K562 (cell line): ENCODE measurements around the gene ZMYND19. TPM values are rescaled to one million over a fixed set of nuclear protein-coding genes. Genes with fewer than 3 reads are reported as not detected.

ENCODE experiments used
- ATAC-seq: fragments of 200-7000 bp; cut with Tn5 transposase; 3 replicates; pipeline ENCODE4 v1.9.1; 2020; ENCODE audit warnings: moderate library complexity
- BruUV-seq: library from RNA; stranded (reverse); fragments of 400-500 nt; replicated peaks from 2 replicates; lab custom pipeline; 2021; lab: Mats Ljungman, UMichigan
- CTCF ChIA-PET: fragments of 300-600 bp; formaldehyde crosslinking; extraction: SDS; loops from one replicate; lab custom pipeline; 2021; ENCODE audit warnings: low intra/inter-chr PET ratio; lab: Yijun Ruan, JAX
- POLR2A ChIA-PET: fragments of 300-600, 350-650 bp; sonication (Branson Sonifier 250); formaldehyde crosslinking; extraction: SDS; loops from one replicate; lab custom pipeline; 2021; ENCODE audit warnings: antibody characterized with exemption, inconsistent platforms; lab: Yijun Ruan, JAX
- DNase-seq, 4 experiments: peaks; one replicate each; pipeline versions ENCODE4 v3.0.0 to v3.0.0-alpha.2; 2011 to 2018; ENCODE audit warnings: low spot score in 3 of 4, mixed read lengths in 3 of 4; ENCODE audit errors: extremely low read depth in 1 of 4
- FAIRE-seq: peaks from 2 replicates; lab custom pipeline; 2011; peaks lifted over from hg19 to GRCh38; lab: Jason Lieb, UNC
- H2AFZ ChIP-seq: 2 replicates; pipeline ENCODE4 v1.6.0; 2011; ENCODE audit warnings: low read depth, low read length, control low read depth, inconsistent platforms
- H3K27ac ChIP-seq: fragments of 200-600 bp; 3 replicates; pipeline ENCODE4 v1.8.0; 2011; ENCODE audit warnings: low read depth, mild to moderate bottlenecking, control low read depth, inconsistent platforms, low read length, moderate library complexity, mixed read lengths; ENCODE audit errors: extremely low read depth
- H3K27me3 ChIP-seq, 2 experiments: fragments of 300-600 bp in 1 of 2; 2 replicates in 1 of 2; 3 replicates in 1 of 2; pipeline versions ENCODE4 v1.6.0 to v1.8.0; 2011; ENCODE audit warnings: inconsistent platforms in 2 of 2, low read length in 2 of 2, mild to moderate bottlenecking in 1 of 2, mixed read lengths in 1 of 2, moderate library complexity in 1 of 2; ENCODE audit not compliant: control insufficient read depth in 2 of 2, insufficient read depth in 2 of 2
- H3K36me3 ChIP-seq: fragments of 300-600 bp; 3 replicates; pipeline ENCODE4 v1.8.0; 2011; ENCODE audit warnings: mild to moderate bottlenecking, low read length, inconsistent platforms; ENCODE audit not compliant: control insufficient read depth, insufficient read depth
- H3K4me1 ChIP-seq, 2 experiments: fragments of 200-600 bp in 1 of 2; replicated peaks in 1 of 2; 2 replicates in 1 of 2; 3 replicates in 1 of 2; pipeline versions ENCODE4 v1.5.1 to v1.8.0; 2011; ENCODE audit warnings: inconsistent platforms in 2 of 2, low read length in 2 of 2, mild to moderate bottlenecking in 1 of 2, mixed read lengths in 1 of 2, moderate library complexity in 1 of 2; ENCODE audit not compliant: control insufficient read depth in 2 of 2, insufficient read depth in 2 of 2
- H3K4me2 ChIP-seq: 2 replicates; pipeline ENCODE4 v1.6.1; 2011; ENCODE audit warnings: low read length, control low read depth, inconsistent platforms, mixed read lengths; ENCODE audit not compliant: insufficient read depth
- H3K4me3 ChIP-seq: fragments of 200-600 bp; sonication (generic), shearing (Covaris generic); 2 replicates; pipeline ENCODE4 v1.5.1; 2016; ENCODE audit warnings: control low read depth, inconsistent platforms
- H3K79me2 ChIP-seq: fragments of 200-600 bp; 3 replicates; pipeline ENCODE4 v1.8.0; 2011; ENCODE audit warnings: low read length, inconsistent platforms; ENCODE audit not compliant: control insufficient read depth, insufficient read depth
- H3K9ac ChIP-seq, 2 experiments: 2 replicates each; pipeline versions ENCODE4 v1.6.0 to v1.6.1; 2011; ENCODE audit warnings: low read depth in 2 of 2, low read length in 2 of 2, control low read depth in 1 of 2, inconsistent platforms in 1 of 2, mild to moderate bottlenecking in 1 of 2, mixed read lengths in 1 of 2; ENCODE audit not compliant: insufficient read depth in 1 of 2
- H3K9me1 ChIP-seq: one replicate; pipeline ENCODE4 v1.6.0; 2011; ENCODE audit warnings: inconsistent platforms, mild to moderate bottlenecking, low read length, moderate library complexity; ENCODE audit not compliant: control insufficient read depth, insufficient read depth
- H3K9me3 ChIP-seq: replicated peaks from 2 replicates; pipeline ENCODE4 v1.5.1; 2011; ENCODE audit warnings: low read depth, low read length, inconsistent platforms; ENCODE audit not compliant: control insufficient read depth, insufficient read depth
- H4K20me1 ChIP-seq: replicated peaks from 2 replicates; pipeline ENCODE4 v1.6.1; 2011; ENCODE audit warnings: low read length, inconsistent platforms, mixed read lengths; ENCODE audit not compliant: control insufficient read depth, insufficient read depth
- CEBPB ChIP-seq: fragments of 450-650 bp; IDR thresholded peaks from 2 replicates; pipeline ENCODE4 v1.6.1; 2016; ENCODE audit warnings: missing genetic modification characterization, missing compliant biosample characterization
- CREB3 ChIP-seq: fragments of 450-650 bp; conservative IDR thresholded peaks from 2 replicates; pipeline ENCODE4 v1.6.1; 2016; ENCODE audit warnings: missing genetic modification characterization, low read depth, mild to moderate bottlenecking, missing compliant biosample characterization, moderate library complexity
- GABPA ChIP-seq: fragments of 200-800 bp; sonication (Bioruptor generic); conservative IDR thresholded peaks from 2 replicates; pipeline ENCODE4 v1.6.1; 2016; ENCODE audit warnings: low read depth, missing genetic modification characterization, missing compliant biosample characterization
- IFI16 ChIP-seq: fragments of 250-450 bp; sonication (Bioruptor Pico); IDR thresholded peaks from 2 replicates; pipeline ENCODE4 v2.1.2; 2022; ENCODE audit warnings: mild to moderate bottlenecking, inconsistent platforms
- TBP ChIP-seq: optimal IDR thresholded peaks from 2 replicates; pipeline ENCODE3; 2011; ENCODE audit warnings: low read depth, low read length, improper control_type of control experiment
- U2AF1 ChIP-seq: fragments of 200-400 bp; formaldehyde crosslinking; optimal IDR thresholded peaks from 2 replicates; pipeline ENCODE3; 2017; ENCODE audit warnings: mild to moderate bottlenecking, low read depth, low read length, moderate library complexity
- YBX1 ChIP-seq: fragments of 450-650 bp; IDR thresholded peaks from 2 replicates; pipeline ENCODE4 v1.7.1; 2016; ENCODE audit warnings: mild to moderate bottlenecking
- ZNF282 ChIP-seq: sonication (generic); formaldehyde crosslinking; IDR thresholded peaks from 2 replicates; pipeline ENCODE4 v1.8.1; 2023; ENCODE audit warnings: missing genetic modification reagents
- ZNF354B ChIP-seq: fragments of 250-450 bp; sonication (Bioruptor Pico); IDR thresholded peaks from 2 replicates; pipeline ENCODE4 v1.4.0; 2020
- ZNF511 ChIP-seq: sonication (generic); formaldehyde crosslinking; IDR thresholded peaks from 2 replicates; pipeline ENCODE4 v1.8.0; 2022; ENCODE audit warnings: mild to moderate bottlenecking, missing genetic modification reagents
- ZNF57 ChIP-seq: fragments of 450-650 bp; formaldehyde crosslinking; IDR thresholded peaks from 2 replicates; pipeline ENCODE4 v1.4.0; 2020; ENCODE audit warnings: mild to moderate bottlenecking, moderate library complexity
- WGBS: fragments of 100-300 bp; shearing (Covaris generic); methylation state at CpG from one replicate; pipeline ENCODE4 v1.1.6; 2016; ENCODE audit warnings: low coverage, mixed read lengths; ENCODE audit not compliant: insufficient coverage; ENCODE audit errors: missing lambda C conversion rate; 5-methylcytosine and 5-hydroxymethylcytosine counted together
- in situ Hi-C: fragments of 300-500 bp; cut with MboI; formaldehyde crosslinking; loops from 4 replicates; pipeline ENCODE4 v1.15.0; 2018; ENCODE audit warnings: inconsistent platforms, mixed read lengths
- intact Hi-C: fragments of 100-400 bp; cut with micrococcal nuclease; formaldehyde crosslinking; loops from 2 replicates; pipeline ENCODE4 v1.14.2; 2022
- polyA plus RNA-seq, 8 experiments: library from polyadenylated mRNA; depleted of rRNA in 4 of 8; stranded (reverse) in 5 of 8; unstranded in 3 of 8; fragments of >200 nt; fragmentation: Nextera tagmentation in 2 of 8; fragmentation: Illumina TruSeq in 1 of 8; extraction: Ambion mirVana in 2 of 8; extraction: Trizol in 1 of 8; gene quantifications; 2 replicates each; pipeline versions ENCODE4 v1.2.1 to v1.2.3, GENCODE V29; 2011 to 2014; ENCODE audit warnings: inconsistent platforms in 1 of 8, missing spikeins in 1 of 8
- total RNA-seq, 7 experiments: library from RNA; depleted of rRNA in 6 of 7; stranded (reverse); fragments of >200 nt in 6 of 7; fragmentation: Illumina TruSeq in 2 of 7; extraction: Trizol in 2 of 7; gene quantifications; 2 replicates each; pipeline versions ENCODE4 v1.2.1 to v1.2.3, GENCODE V29; 2011 to 2021; ENCODE audit warnings: low replicate concordance in 1 of 7
- TF ChIP-seq, protein P1 (sequence below): fragments of 450-650 bp; IDR thresholded peaks from 2 replicates; pipeline ENCODE4 v1.6.1; 2016; ENCODE audit warnings: antibody characterized with exemption

Gene ZMYND19
- total and polyA plus RNA-seq, 9 of the 15 experiments (the other 6 are each of a cell fraction or from before 2014, with no cell fraction given) = 1.0 to 86.7 (median 44.0) TPM

GRCh38 chr9:137634016-137634415 lies 43.7 kb upstream of the ZMYND19 start:
- intact Hi-C loops (no loop called here), in situ Hi-C loops (no loop called here)
- ATAC-seq (no peak), DNase-seq (no peak), FAIRE-seq (no peak)
- no peak overlapping the region for H3K9ac ChIP-seq
- no peak overlapping the region for H3K27ac ChIP-seq
- H3K9me3 ChIP-seq = no peaks in the 10 kb centered on the region
- no peak overlapping the region for H3K4me2 ChIP-seq
- H3K79me2 ChIP-seq = peaks cover 88% of the 10 kb centered on the region
- H3K9me1 ChIP-seq = no peaks in the 10 kb centered on the region
- no peaks in the 10 kb centered on the region for H3K27me3 ChIP-seq
- H3K4me3 ChIP-seq = no peak overlapping the region
- peaks cover 7% of the 10 kb centered on the region for H4K20me1 ChIP-seq
- peaks cover 8% of the 10 kb centered on the region; the same call in 2 of the 3 replicates for H3K36me3 ChIP-seq
- ChIA-PET CTCF (no interaction called here), POLR2A (no interaction called here)
- H3K4me1 ChIP-seq = no peaks in the 10 kb centered on the region; a peak in 2 of 5 replicates
- 0 out of 2 replicates have a peak, but pooled peaks have one; percentile 10 for TF ChIP-seq CEBPB (tag)
- TF ChIP-seq U2AF1 = no peak
- H2AFZ ChIP-seq = no peak overlapping the region
- WGBS = 64% methylated on average over 4 of the region's 5 CpGs
- BruUV-seq = no TSS peak

DNA sequence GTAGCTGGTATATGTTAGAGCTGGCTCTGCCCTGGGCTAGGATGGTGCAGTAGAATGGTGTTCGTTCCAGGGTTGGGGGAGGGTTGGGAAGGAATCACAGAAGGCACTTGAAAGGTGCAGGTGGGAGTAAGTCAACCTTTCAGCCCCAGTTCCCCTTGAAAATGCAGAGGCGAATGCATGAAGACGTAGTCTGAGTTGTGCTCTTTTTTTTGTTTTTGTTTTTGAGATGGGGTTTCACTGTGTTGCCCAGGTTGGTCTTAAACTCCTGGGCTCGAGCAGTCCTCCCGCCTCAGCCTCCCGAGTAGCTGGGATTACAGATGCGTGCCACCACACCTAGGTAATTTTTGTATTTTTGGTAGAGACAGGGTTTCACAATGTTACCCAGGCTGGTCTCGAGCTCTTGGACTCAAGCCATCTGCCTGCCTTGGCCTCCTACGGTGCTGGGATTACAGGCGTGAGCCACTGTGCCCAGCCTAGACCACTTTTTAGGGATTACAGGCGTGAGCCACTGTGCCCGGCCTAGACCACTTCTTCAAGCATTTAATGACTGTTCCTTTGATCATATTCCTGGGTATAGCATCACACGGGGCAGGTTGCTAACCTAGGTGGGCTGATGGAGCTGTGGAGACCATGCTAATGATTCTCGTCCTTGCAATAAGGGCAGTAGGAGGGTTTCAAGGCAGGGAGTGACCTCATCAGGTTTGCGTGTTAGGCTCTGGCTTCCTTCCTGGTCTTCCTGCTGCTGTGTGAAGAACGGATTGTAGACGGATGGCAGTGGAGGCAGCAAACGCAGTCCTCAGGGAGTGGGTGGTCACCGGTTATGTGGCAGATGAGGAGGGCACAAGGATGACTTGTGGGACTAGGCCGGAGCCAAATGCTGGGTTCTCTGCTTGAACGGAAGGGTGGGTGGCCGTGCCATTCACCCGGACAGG lies 42.2 kb upstream of the ZMYND19 start:
- Histone ChIP-seq H3K9ac (peak overlapping the region in 1 of 2 experiments; percentile 59; a peak in 1 of 4 replicates), H3K9me1 (no peaks in the 10 kb centered on the region), H3K4me2 (no peak overlapping the region), H3K79me2 (peaks cover 88% of the 10 kb centered on the region), H4K20me1 (peaks cover 7% of the 10 kb centered on the region), H3K36me3 (peaks cover 8% of the 10 kb centered on the region; the same call in 2 of the 3 replicates), H3K9me3 (no peaks in the 10 kb centered on the region), H3K4me1 (peaks cover 3 to 7% of the 10 kb centered on the region in 2 experiments; a peak in 4 of 5 replicates), H2AFZ (no peak overlapping the region), H3K27me3 (no peaks in the 10 kb centered on the region), H3K4me3 (no peak overlapping the region), H3K27ac (no peak overlapping the region)
- in situ Hi-C loops = no loop called here
- intact Hi-C loops = no loop called here
- 84% methylated on average over 23 of the region's 23 CpGs for WGBS
- FAIRE-seq (no peak), DNase-seq (no peak), ATAC-seq (no peak)
- BruUV-seq = no TSS peak
- CTCF ChIA-PET = no interaction called here
- POLR2A ChIA-PET = interaction anchor here (0.9 to 1.1 kb wide), 2 partner anchors 8 to 23 kb away, joined by 3 read pairs; no protein-coding TSS in a partner anchor
- TF ChIP-seq IFI16 (no peak), TBP (no peak), ZNF282 (no peak), ZNF57 (CRISPR knock-in tag) (no peak), ZNF354B (no peak), GABPA (tag) (no peak), ZNF511 (CRISPR knock-in tag) (no peak), YBX1 (no peak), CREB3 (tag) (no peak)
- TF ChIP-seq, protein P1, sequence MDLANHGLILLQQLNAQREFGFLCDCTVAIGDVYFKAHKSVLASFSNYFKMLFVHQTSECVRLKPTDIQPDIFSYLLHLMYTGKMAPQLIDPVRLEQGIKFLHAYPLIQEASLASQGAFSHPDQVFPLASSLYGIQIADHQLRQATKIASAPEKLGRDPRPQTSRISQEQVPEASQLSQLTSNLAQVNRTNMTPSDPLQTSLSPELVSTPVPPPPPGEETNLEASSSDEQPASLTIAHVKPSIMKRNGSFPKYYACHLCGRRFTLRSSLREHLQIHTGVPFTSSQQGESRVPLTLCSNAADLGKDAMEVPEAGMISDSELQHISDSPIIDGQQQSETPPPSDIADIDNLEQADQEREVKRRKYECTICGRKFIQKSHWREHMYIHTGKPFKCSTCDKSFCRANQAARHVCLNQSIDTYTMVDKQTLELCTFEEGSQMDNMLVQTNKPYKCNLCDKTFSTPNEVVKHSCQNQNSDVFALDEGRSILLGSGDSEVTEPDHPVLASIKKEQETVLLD = no peak
